ENCODE data around the gene LPAR3. TPM values are rescaled to one million over a fixed set of nuclear protein-coding genes. Genes with fewer than 3 reads are reported as not detected.

Gene LPAR3
- total RNA-seq (2022; extraction: Qiagen RNA extraction), result 0.22 to 0.62 TPM (median 0.26 TPM) in 5 replicates

GRCh38 chr1:84892705-84893618 is at the start of gene LPAR3:
Gene LPAR3 (minus strand): TSS chr1:84893206. CDS start chr1:84866120, 27,086 bp downstream.

Other genes starting within 250 kb of the LPAR3 start
- gene SSX2IP, start 202.7 kb downstream of the LPAR3 start, total RNA-seq (2022; extraction: Qiagen RNA extraction), result 11.4 to 14.7 TPM (median 12.5 TPM) in 5 replicates
- gene MCOLN2, start 103.9 kb upstream of the LPAR3 start, total RNA-seq (2022; extraction: Qiagen RNA extraction), result 2.0 to 2.9 TPM (median 2.5 TPM) in 5 replicates
- gene MCOLN3, start 155.3 kb upstream of the LPAR3 start, total RNA-seq (2022; extraction: Qiagen RNA extraction), result 3.4 to 4.2 TPM (median 3.7 TPM) in 5 replicates